Urinary bladder (tissue), 4 donors: ENCODE measurements around the gene ITK. TPM values are rescaled to one million over a fixed set of nuclear protein-coding genes. Genes with fewer than 3 reads are reported as not detected.
"Not testable (repeated sequence)": the region's sequence is repeated elsewhere in the genome, so short reads cannot be mapped to it uniquely, and the experiment has no call there.

ENCODE experiments used
- DNase-seq: peaks from one replicate; pipeline ENCODE4 v3.0.0-alpha.2; 2015; ENCODE audit errors: extremely low spot score
- H3K27ac ChIP-seq: one replicate; pipeline ENCODE4 v1.5.1; 2013; ENCODE audit warnings: low read depth, mild to moderate bottlenecking, moderate library complexity
- H3K36me3 ChIP-seq: one replicate; pipeline ENCODE4 v1.6.1; 2013; ENCODE audit warnings: mild to moderate bottlenecking, moderate library complexity; ENCODE audit not compliant: insufficient read depth
- H3K4me1 ChIP-seq: one replicate; pipeline ENCODE4 v1.6.1; 2013; ENCODE audit warnings: mild to moderate bottlenecking, moderate library complexity; ENCODE audit not compliant: insufficient read depth
- H3K4me3 ChIP-seq: one replicate; pipeline ENCODE4 v1.5.1; 2013; ENCODE audit warnings: low read depth, low read length
- WGBS: extraction: QIAGEN DNeasy Blood & Tissue Kit; methylation state at CpG from one replicate; pipeline ENCODE4 v1.1.7; 2013; 5-methylcytosine and 5-hydroxymethylcytosine counted together
- polyA plus RNA-seq: library from polyadenylated mRNA; stranded (reverse); fragments of 200-250 nt; gene quantifications from one replicate; pipeline ENCODE4 v1.2.3, GENCODE V29; 2013
- total RNA-seq: library from RNA; depleted of rRNA; stranded (reverse); fragments of >200 nt; gene quantifications from one replicate; pipeline ENCODE4 v1.2.3, GENCODE V29; 2014
- donor health status: healthy with polysubstance abuse.
- donor health status: healthy.

Gene ITK
- total and polyA plus RNA-seq, 2 donors, result 1.1 to 1.6 TPM

DNA sequence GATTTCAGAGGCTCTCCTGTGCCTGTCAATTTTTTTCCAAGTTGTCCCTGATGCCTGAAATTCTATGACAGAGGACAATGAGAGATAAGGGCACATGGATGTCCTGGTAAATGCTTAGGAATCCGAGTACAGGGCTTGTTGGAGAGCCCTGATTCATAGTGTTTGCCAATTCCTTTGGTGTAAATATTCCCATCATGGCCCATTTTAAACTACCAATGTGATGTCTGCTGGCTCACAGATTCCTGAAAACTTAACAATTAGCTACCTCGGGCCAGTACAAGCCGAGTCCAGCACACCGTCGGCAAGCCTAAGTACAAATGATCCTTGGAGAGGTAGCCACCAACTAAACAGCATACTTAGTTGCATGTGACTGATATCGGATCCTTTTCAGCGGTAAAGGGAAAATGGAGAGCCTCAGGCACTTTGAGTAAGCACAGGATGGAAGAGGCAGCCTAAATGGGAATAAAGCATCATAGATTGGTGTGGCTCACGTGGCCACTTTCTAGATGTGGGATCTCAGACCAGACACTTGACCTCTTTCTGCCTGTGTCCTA is 3.6 kb downstream of the ITK start:
- DNase-seq, result no peak
- peak overlapping the region; percentile 20 for H3K4me3 ChIP-seq
- WGBS, result 77% methylated on average over 8 of the region's 8 CpGs
- H3K4me1 ChIP-seq, result no peaks in the 10 kb centered on the region
- H3K27ac ChIP-seq, result no peak overlapping the region
- no peaks in the 10 kb centered on the region for H3K36me3 ChIP-seq

GRCh38 chr5:157185122-157185521 is 4.5 kb downstream of the ITK start:
- 92% methylated on average over 6 of the region's 6 CpGs for WGBS
- H3K27ac ChIP-seq, DNase-seq, H3K4me1 ChIP-seq, H3K36me3 ChIP-seq, H3K4me3 ChIP-seq: not testable (repeated sequence)

- Histone ChIP-seq H3K27ac (no peak overlapping the region), H3K36me3 (no peaks in the 10 kb centered on the region), H3K4me3 (no peak overlapping the region), H3K4me1 (no peaks in the 10 kb centered on the region)
- WGBS, result 77% methylated on average over 12 of the region's 12 CpGs
- no peak for DNase-seq
These were observed 5.8 kb downstream of the ITK start for GRCh38 chr5:157186309-157187045.

- no peak for DNase-seq
- 57% methylated on average over 5 of the region's 5 CpGs for WGBS
- no peak overlapping the region for H3K4me3 ChIP-seq
- H3K36me3 ChIP-seq, result no peaks in the 10 kb centered on the region
- H3K27ac ChIP-seq, result no peak overlapping the region
- H3K4me1 ChIP-seq, result no peaks in the 10 kb centered on the region
These were observed 6.6 kb downstream of the ITK start for GRCh38 chr5:157187046-157187754.

- DNase-seq, result no peak
- no peak overlapping the region for H3K27ac ChIP-seq
- H3K4me1 ChIP-seq, result no peaks in the 10 kb centered on the region
- H3K4me3 ChIP-seq, result no peak overlapping the region
- no peaks in the 10 kb centered on the region for H3K36me3 ChIP-seq
These were observed 7.6 kb downstream of the ITK start for GRCh38 chr5:157188270-157188669.

- Histone ChIP-seq H3K4me1 (no peaks in the 10 kb centered on the region), H3K4me3 (no peak overlapping the region), H3K27ac (no peak overlapping the region), H3K36me3 (no peaks in the 10 kb centered on the region)
- no peak for DNase-seq
- 78% methylated on average over 7 of the region's 7 CpGs for WGBS
These were observed 8.6 kb downstream of the ITK start for GRCh38 chr5:157189223-157189622.

GRCh38 chr5:157193699-157194424 is 13.2 kb downstream of the ITK start:
- no peak overlapping the region for H3K4me3 ChIP-seq
- H3K36me3 ChIP-seq, result no peaks in the 10 kb centered on the region
- H3K27ac ChIP-seq, result no peak overlapping the region
- 86% methylated on average over 10 of the region's 10 CpGs for WGBS
- no peak for DNase-seq
- H3K4me1 ChIP-seq, result no peaks in the 10 kb centered on the region

GRCh38 chr5:157196045-157196444 is 15.4 kb downstream of the ITK start:
- Histone ChIP-seq H3K4me3 (no peak overlapping the region), H3K36me3 (no peaks in the 10 kb centered on the region), H3K4me1 (no peaks in the 10 kb centered on the region), H3K27ac (no peak overlapping the region)
- DNase-seq, result no peak

GRCh38 chr5:157197086-157197485 is 16.4 kb downstream of the ITK start:
- no peak overlapping the region for H3K27ac ChIP-seq
- no peaks in the 10 kb centered on the region for H3K36me3 ChIP-seq
- no peak overlapping the region for H3K4me3 ChIP-seq
- 91% methylated on average over 3 of the region's 3 CpGs for WGBS
- no peak for DNase-seq
- H3K4me1 ChIP-seq, result no peaks in the 10 kb centered on the region

- 47% methylated on average over 5 of the region's 5 CpGs for WGBS
- Histone ChIP-seq H3K4me1 (no peaks in the 10 kb centered on the region), H3K4me3 (no peak overlapping the region), H3K36me3 (no peaks in the 10 kb centered on the region), H3K27ac (no peak overlapping the region)
- DNase-seq, result no peak
These were observed 17.8 kb downstream of the ITK start for GRCh38 chr5:157198277-157198986.

GRCh38 chr5:157201857-157202256 is 21.2 kb downstream of the ITK start:
- H3K36me3 ChIP-seq, result no peaks in the 10 kb centered on the region
- WGBS, result 85% methylated on average over 4 of the region's 4 CpGs

GRCh38 chr5:157203417-157203816 is 22.8 kb downstream of the ITK start:
- DNase-seq, result no peak
- H3K36me3 ChIP-seq, result no peaks in the 10 kb centered on the region
- no peak overlapping the region for H3K27ac ChIP-seq
- H3K4me3 ChIP-seq, result no peak overlapping the region
- WGBS, result 76% methylated on average over 4 of the region's 4 CpGs
- H3K4me1 ChIP-seq, result no peaks in the 10 kb centered on the region

More at GRCh38 chr5:157201857-157202256, 21.2 kb downstream of the ITK start:
- no peak overlapping the region for H3K4me3 ChIP-seq
- no peaks in the 10 kb centered on the region for H3K4me1 ChIP-seq
- no peak overlapping the region for H3K27ac ChIP-seq
- DNase-seq, result no peak

DNA sequence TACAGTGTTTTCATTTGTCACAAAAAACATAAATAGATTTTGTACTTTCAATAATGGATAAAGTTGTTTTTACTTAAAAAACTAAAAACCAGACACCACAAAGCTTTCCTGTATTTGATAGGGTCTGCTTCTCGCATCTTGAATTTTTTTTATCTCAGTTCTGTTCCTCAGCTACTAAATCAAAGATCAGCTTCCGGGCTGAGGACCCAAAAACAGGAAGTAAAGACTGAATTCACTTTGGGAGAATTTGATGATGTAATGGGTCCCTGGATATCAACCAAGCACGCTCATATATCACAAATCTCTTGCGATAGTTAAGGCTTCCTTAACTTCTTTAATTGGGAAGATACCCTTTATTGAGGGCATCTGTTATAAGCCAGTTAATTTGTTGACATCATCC is 24.1 kb downstream of the ITK start:
- Histone ChIP-seq H3K4me1 (no peaks in the 10 kb centered on the region), H3K4me3 (no peak overlapping the region), H3K27ac (no peak overlapping the region), H3K36me3 (no peaks in the 10 kb centered on the region)
- no peak for DNase-seq
- WGBS, result 54% methylated on average over 4 of the region's 4 CpGs
